ENCODE results near the gene ARHGAP22.

DNA sequence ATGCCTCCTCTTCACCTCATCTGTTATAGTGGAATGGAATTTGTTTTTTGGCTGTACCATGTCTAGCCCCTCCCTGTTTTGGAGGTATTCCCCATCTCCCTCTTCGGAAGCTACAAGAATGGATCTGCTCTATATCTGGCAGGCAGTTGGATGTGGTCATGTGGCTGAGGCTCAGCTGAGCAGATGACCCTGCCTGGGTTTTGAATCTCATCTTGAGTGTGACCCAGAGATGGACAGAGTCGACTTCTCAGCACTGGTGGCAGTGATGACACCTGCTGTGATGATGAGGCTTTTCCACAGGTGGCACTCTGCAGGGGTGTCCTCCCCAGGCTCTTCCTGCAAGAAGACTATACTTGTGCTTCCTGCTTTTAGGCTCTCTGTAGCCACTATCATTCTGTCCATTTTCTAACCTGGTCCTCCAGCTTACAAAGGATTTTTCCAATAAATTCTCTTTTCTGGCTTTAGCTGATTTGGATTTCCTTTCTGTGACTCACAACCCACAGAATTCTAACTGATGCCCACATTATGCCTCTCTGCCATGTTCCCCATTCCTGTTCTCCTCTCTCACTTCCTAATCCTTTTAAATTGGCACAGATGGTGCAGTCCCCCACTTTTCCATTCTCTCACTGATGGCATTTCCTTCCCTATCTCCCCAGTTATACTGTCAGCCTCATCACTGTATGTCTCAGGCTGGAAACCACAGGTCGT is 7.5 kb upstream of the ARHGAP22 start:
- TF ChIP-seq, protein P1, sequence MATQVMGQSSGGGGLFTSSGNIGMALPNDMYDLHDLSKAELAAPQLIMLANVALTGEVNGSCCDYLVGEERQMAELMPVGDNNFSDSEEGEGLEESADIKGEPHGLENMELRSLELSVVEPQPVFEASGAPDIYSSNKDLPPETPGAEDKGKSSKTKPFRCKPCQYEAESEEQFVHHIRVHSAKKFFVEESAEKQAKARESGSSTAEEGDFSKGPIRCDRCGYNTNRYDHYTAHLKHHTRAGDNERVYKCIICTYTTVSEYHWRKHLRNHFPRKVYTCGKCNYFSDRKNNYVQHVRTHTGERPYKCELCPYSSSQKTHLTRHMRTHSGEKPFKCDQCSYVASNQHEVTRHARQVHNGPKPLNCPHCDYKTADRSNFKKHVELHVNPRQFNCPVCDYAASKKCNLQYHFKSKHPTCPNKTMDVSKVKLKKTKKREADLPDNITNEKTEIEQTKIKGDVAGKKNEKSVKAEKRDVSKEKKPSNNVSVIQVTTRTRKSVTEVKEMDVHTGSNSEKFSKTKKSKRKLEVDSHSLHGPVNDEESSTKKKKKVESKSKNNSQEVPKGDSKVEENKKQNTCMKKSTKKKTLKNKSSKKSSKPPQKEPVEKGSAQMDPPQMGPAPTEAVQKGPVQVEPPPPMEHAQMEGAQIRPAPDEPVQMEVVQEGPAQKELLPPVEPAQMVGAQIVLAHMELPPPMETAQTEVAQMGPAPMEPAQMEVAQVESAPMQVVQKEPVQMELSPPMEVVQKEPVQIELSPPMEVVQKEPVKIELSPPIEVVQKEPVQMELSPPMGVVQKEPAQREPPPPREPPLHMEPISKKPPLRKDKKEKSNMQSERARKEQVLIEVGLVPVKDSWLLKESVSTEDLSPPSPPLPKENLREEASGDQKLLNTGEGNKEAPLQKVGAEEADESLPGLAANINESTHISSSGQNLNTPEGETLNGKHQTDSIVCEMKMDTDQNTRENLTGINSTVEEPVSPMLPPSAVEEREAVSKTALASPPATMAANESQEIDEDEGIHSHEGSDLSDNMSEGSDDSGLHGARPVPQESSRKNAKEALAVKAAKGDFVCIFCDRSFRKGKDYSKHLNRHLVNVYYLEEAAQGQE (IDR thresholded peaks at IDR 0.05; ENCODE audit: insufficient read depth in 1 of 2, low read depth in 2 of 2, low read length in 2 of 2), result no peak
- TF ChIP-seq POLR2AphosphoS5 (IDR thresholded peaks at IDR 0.05; ENCODE audit: low read depth, low read length), result no peak
- no peak for TF ChIP-seq TAF1 (IDR thresholded peaks at IDR 0.05; ENCODE audit: borderline replicate concordance, insufficient read depth, low read length)

Measured in PFSK-1 (cell line).